HG03060 (cell line): ENCODE data around the gene AQR.
"Not testable (repeated sequence)": the region's sequence is repeated elsewhere in the genome, so short reads cannot be mapped to it uniquely, and the experiment has no call there.

Experiments used
- ATAC-seq: cut with Tn5 transposase; IDR thresholded peaks from one replicate; pipeline ENCODE4 v1.9.1; 2021; ENCODE audit warnings: low read depth, moderate number of reproducible peaks; ENCODE audit not compliant: unreplicated experiment

AQR gene

DNA sequence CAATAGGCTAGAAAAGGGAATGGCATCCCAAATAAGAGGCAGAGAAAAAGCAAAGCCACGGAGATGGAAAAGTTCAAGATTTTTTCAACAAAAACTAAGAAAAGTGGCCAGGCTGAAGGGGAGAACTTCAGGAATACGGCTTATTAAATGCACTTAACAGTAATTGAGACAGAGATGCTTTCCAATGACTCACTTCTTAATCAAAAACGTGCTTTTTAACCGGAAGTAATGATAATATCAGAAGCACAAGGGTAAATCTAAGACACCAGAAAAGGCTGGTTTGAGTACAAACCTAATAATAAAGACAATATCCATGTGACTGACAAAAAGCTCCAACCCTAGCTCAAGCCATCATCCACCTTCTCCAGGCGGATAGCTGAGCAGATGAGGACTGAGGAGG is 149.4 kb downstream of the AQR start:
- no peak for ATAC-seq

DNA sequence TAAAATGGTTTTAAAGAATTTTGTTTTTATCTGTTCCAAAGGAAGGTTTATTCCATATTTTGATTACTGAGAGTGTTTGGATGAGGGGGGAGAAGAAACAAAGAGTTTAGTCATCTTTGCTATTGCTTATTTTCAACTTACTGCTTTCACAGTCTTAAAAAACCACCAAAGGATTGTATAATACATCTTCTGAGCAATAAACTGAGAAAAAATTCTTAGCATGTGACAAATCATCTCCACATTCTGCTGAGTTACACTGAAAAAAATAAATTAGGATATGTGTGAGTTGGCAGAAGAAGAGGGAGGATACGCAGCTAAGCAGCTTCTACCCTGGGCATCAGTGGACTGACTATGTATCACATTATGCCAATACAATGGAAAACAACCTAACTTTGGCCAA is 151.0 kb downstream of the AQR start:
- no peak for ATAC-seq

- no peak for ATAC-seq
Observed at GRCh38 chr15:34815836-34816235, 153.7 kb downstream of the AQR start.

DNA sequence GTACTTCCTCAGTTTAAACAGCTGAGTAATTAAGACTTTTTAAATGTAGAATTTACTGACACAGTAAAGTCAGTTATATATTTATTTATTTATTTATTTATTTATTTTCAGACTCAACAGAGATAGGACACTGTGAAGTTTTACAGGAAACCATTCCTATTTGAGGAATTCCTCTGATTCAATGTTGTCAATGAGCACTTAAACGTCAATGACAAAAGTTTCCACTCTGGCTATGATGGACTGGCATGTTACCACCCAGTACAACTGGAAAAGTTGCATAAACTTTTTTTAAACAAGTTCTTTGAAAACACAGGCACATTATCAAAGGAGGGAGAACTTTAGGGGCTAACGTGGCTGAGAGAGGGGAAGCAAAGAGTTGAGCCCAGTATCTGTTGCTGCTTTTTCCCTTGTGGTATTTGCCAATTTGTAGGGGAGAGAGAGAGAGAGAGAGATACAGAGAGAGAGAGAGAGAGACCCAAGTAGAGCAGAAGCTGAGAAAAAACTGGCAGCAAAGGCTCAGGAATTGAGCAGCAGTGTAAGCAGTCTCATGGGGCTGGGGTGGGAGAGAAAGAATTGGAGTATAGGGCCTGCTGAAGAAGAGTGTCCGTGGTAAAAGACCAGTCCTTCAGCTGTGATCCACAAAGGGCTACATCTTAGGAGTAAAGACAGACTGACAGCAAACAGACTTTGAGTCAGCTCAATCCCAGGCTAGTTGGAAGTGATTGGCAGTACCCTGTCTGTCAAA is 155.9 kb downstream of the AQR start:
- ATAC-seq, result no peak

- ATAC-seq, result not testable (repeated sequence)
Observed at GRCh38 chr15:34812868-34813365, 156.6 kb downstream of the AQR start.

- ATAC-seq, result no peak
Observed at GRCh38 chr15:34812369-34812768, 157.2 kb downstream of the AQR start.

GRCh38 chr15:34810443-34811129 is 159.0 kb downstream of the AQR start:
- no peak for ATAC-seq

- ATAC-seq, result no peak
Observed at GRCh38 chr15:34809186-34809585, 160.4 kb downstream of the AQR start.

- ATAC-seq, result no peak
Observed at GRCh38 chr15:34808016-34808415, 161.5 kb downstream of the AQR start.

- not testable (repeated sequence) for ATAC-seq
Observed at GRCh38 chr15:34807241-34807640, 162.3 kb downstream of the AQR start.

GRCh38 chr15:34804776-34805175 is 164.8 kb downstream of the AQR start:
- ATAC-seq, result no peak

DNA sequence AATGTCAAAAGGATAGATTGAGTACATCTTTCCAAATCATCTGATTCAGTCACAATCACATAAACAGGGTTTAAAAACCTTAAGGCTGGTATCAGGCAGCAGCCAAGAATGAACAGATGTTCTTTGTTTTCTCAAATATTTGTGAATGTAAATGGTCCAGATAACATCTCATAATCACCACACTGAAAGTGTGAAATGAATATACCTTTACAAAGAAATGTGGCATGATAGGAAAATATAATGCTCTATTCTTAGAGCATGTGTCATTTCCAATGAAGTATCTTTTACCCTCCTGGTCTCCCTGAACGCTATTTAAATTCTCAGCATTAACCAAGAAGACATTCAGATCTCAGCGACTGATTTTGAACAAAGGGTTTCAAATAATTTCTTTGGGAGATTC is 165.4 kb downstream of the AQR start:
- ATAC-seq, result no peak

DNA sequence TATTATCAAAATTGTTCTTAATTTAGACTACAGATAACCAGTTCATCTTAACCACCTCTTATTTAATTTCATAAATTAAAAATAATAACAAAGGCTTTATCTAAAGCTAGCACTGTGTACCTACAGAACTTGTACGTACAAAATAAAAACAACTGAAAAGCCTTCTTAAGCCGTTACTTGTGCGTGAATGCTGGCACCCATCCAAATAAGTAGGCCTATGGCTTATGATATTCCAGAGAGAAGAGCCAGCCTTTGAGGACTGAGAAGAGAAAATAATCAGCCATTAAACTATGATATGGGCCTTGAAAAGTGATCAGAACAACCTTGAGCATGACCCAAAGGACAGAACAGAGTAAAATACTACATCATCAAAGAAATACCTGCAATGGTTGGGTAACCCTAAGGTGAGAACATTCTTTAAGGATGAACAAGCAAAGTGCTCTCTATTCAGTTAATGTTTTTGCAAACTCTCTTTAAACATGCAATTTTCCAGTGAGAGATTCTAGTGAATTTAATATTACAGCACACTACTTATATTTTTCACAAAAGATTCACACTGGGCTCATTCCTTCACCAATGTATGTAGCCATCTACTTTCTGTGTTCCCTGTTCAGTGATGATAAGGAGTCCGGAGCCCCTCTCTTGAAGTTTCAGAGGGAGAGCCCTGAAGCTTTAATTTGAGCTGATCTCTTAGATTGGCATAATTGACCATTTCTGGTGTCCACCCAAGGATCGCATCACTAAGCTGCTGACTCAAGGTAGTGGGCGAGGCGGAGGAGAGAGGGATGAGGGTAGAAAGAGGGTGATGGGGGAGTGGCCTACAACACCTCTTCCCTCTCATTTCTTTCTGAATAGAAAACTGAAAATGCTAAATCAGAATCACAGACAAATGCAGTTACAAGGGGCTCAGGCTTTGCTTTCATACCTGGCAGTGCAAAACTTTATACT is 166.5 kb downstream of the AQR start:
- ATAC-seq, result no peak

- ATAC-seq, result no peak
Observed at GRCh38 chr15:34802371-34802770, 167.2 kb downstream of the AQR start.
